Mucosa of gallbladder (tissue), 1 donor: Measurements from ENCODE around the gene SSBP2. TPM values are rescaled to one million over a fixed set of nuclear protein-coding genes. Genes with fewer than 3 reads are reported as not detected.
"Not testable (repeated sequence)": the region's sequence is repeated elsewhere in the genome, so short reads cannot be mapped to it uniquely, and the experiment has no call there.

Experiments
- DNase-seq: peaks from one replicate; pipeline ENCODE4 v3.0.0-alpha.2; 2020; ENCODE audit warnings: low spot score
- total RNA-seq: library from RNA; stranded (reverse); gene quantifications from one replicate; pipeline ENCODE4 v1.2.1, GENCODE V29; 2021
- donor health status: DM: no; HTN: no; CAD: no.

Gene SSBP2
- total RNA-seq, 1 donor from 2014 or later, result 67.5 TPM

- peak; percentile 16 for DNase-seq
These were observed 93.5 kb downstream of the SSBP2 start for GRCh38 chr5:81657386-81657785.

GRCh38 chr5:81656783-81657182 is 94.1 kb downstream of the SSBP2 start:
- no peak for DNase-seq

- DNase-seq, result no peak
These were observed 99.9 kb downstream of the SSBP2 start for GRCh38 chr5:81650987-81651386.

- no peak for DNase-seq
These were observed 104.4 kb downstream of the SSBP2 start for GRCh38 chr5:81646469-81646995.

- no peak for DNase-seq
These were observed 108.7 kb downstream of the SSBP2 start for GRCh38 chr5:81642210-81642609.

DNA sequence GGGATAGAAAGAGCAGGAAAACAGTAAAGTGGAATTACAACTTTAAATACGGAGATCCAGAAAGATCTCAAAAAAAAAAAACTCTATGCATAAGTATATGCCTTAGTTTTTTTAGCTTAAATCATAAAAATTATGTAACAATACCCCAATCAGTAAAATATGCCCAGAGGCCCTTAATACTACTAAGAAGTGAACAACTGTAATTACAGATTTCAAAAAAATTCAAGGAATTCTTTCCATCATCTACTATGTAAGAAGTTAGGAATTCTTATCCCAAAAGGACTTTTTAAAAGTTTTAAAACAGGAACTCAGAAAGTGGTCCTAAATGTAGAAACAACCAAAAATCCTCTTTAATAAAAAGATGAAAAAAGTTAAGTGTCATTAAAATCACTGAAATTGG is 111.3 kb downstream of the SSBP2 start:
- DNase-seq, result no peak

GRCh38 chr5:81638471-81638870 is 112.4 kb downstream of the SSBP2 start:
- no peak for DNase-seq

DNA sequence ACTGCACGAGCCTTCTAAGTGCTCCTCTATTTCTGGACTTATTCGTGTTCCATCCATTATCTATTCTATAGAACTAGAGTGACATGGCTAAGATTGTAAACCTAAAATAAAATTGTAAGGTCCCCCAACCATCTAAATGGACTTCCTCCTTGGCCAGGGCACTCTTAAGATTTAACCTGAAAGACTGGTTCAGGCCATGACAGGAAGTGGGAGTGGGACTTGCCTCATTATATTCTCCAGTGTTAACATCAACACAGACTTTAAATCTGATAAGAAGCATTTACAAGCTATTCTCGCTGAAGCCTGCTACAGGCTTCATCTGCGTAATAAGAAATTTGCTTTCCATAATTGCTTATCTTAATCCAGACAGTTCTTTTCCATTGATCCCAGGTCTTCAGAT is 117.0 kb downstream of the SSBP2 start:
- no peak for DNase-seq

DNA sequence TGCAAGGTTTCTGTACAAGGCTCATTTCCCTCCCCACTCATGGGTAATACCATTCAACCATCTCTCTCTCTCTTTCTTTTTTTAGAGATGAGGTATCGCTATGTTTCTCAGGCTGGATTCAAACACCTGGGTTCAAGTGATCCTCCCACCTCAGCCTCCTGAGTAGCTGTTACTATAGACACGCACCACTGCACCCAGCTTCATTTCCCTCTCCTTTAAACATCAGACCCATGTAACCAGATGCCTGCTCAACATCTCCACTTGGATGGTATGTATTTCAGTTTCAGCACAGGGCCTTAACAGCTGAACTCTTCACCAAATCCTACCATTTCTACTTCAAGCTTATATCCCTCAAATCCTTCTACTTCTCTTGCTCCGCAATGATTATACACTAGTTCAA is 117.4 kb downstream of the SSBP2 start:
- DNase-seq, result no peak

GRCh38 chr5:81632679-81633078 is 118.2 kb downstream of the SSBP2 start:
- no peak for DNase-seq

DNA sequence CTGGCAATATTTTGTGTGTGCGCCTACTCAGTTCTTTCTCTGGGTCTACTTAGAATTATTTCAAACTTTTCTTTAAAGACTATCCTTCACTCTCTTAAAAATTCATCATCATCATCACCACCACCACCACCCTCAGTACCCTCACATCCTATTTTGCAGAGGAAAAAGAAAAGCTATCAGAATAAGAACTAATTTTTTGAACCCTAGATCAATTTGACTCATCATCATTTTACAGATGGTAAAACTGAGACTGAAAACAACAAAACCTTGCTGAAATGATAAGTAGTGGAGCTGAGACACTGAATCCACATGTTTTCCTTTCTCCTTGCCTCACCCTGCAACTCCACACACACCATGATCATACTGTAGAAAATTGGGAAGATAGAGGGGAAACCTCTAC is 119.3 kb downstream of the SSBP2 start:
- DNase-seq, result no peak

GRCh38 chr5:81631124-81631523 is 119.8 kb downstream of the SSBP2 start:
- DNase-seq, result no peak

- DNase-seq, result no peak
These were observed 120.2 kb downstream of the SSBP2 start for GRCh38 chr5:81630684-81631083.

DNA sequence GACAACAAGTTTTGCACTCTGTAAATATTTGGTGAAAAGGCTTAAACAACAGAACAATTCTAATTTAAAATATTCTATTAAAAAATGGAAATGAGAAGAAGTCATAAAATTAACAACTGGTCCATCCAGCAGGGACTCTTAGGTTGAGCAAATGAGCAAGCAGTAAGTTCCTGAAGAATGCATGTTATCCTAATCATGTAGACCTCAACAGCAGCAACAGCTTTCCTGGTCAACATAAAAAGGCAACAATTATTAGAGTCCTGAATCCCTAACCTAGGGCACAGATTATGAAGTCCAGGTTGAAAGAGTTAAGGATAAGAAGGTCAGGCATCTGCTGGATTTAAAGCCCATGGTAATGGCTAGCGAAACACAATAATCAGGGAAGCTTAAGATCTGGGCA is 120.9 kb downstream of the SSBP2 start:
- no peak for DNase-seq

DNA sequence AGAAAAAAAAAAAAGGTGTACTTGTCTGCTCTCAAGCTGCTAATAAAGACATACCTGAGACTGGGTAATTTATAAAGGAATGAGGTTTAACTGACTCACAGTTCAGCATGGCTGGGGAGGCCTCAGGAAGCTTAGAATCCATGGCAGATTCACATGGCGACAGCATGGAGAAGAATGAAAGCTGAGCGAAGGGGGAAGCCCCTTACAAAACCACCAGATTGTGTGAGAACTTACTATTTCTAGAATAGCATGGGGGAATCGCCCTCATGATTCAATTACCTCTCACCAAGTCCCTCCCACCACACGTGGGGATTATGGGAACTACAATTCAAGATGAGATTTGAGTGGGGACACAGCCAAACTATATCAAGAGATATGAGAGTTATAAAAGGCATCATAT is 122.8 kb downstream of the SSBP2 start:
- DNase-seq, result not testable (repeated sequence)

DNA sequence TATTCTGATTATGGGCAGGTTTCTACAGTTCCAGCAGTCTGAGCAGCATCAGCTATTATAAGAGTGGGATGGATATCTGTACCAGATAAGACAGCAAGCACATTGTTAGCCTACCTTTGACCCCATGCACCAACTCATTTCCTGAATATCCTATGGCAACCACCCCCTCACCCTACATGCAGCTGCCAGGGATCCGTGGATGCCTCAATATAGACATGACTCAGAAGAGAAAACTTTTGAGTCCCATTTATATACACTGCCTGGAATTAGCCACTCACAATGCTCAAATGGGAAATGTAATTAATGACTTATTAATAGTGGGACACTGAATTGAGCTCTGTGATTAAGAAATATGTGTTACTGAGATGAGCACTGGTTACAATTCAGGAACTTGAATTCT is 124.4 kb downstream of the SSBP2 start:
- DNase-seq, result no peak

DNA sequence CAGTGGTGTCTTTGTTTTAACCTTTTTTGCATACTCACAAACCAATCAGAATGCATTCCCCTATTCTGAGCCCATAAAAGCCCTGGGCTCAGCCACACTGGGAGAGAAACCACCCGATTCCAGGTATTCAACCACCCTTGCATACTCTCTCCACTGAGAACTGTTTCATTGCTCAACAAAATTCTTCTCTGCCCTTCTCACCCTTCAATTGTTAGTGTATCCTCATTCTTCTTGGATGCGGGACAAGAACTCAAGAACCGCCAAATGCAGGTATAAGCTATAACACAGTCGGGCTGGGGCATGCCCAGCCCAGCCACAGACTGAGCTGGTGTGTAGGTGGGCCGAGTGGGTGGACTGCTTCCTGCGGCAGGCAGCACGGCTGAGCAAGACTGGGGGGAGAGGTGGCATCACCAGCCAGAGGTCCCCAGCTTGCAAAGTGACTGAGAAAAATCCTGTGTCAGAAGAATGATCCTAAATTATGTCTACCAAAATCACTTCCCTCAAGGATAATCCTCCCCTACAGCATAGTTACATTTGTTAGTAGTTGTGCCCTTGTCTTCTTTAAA is 141.0 kb downstream of the SSBP2 start:
- DNase-seq, result no peak

DNA sequence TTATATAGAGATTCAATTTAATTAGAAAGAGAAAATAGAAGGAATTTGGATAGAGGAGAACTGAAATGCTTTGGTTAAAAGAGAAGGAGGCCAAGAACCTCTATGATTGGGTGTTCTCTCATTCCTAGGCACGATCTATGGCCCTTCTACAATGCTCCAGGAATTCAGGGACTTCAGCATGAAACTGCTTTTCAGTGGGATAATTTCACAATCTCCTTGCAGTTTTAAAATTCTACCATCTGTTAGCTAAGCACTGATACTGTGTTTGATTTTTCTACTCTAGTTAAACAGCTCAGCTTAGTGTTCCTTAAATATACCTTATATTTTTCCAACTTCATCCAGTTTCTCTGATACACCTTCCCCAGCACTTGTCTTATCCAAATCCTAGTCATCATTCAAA is 141.9 kb downstream of the SSBP2 start:
- no peak for DNase-seq

DNA sequence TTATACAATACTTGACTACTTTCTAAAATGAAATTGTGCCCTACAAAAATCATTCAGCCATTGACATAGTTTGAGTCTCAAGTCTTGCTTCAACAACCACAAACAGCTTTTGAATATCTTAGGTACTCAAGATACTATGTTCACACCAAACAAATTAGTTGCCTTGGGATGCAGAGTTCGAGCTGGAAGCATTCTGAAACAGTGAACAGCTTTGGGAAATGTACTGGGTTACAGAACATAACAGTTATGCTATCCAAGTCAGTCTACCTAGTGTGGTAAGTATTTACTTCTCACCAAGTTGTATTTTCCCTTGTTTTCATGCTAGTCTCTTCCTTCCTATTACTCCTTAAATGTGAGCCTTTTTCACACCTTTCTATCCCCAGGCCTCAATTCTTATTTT is 143.2 kb downstream of the SSBP2 start:
- DNase-seq, result no peak

DNA sequence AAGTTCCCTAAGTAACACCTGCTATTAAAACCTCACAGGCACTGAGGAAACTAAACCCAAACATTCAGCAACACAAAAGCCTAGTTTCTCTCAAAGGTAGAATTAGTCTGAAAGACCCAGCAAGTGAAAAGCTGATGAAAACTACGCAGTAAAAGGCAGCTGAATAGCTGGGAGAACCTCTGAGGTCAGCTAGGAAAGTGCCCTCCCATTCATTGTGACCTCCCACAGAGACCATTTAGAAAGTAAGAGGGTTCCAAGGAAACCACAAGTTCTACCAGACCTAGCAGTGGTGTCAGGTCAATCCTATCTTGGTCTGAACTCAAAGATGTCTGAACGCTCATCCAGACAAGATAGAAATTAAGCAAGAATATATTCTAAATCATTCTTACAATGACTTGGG is 144.7 kb downstream of the SSBP2 start:
- no peak for DNase-seq

DNA sequence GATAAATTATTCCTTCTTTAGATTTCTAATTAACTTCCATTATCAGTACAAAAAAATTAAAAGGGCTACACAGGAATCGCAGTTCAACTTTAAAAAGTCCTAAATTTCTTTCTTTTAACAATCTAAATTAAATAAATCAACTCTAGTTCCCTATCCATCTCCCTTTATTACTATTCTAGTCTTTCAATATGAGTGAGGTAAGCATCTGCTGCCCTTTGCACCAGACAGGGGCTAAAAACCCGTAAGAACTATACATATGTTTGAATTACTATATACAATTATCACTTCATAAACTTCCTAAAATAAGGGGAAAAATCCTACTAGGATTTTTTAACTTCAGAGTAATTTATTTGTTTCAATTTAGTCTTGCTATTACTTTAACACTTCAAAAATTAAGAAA is 145.6 kb downstream of the SSBP2 start:
- no peak for DNase-seq

GRCh38 chr5:81604193-81604592 is 146.7 kb downstream of the SSBP2 start:
- DNase-seq, result no peak

GRCh38 chr5:81601919-81602318 is 149.0 kb downstream of the SSBP2 start:
- DNase-seq, result no peak

DNA sequence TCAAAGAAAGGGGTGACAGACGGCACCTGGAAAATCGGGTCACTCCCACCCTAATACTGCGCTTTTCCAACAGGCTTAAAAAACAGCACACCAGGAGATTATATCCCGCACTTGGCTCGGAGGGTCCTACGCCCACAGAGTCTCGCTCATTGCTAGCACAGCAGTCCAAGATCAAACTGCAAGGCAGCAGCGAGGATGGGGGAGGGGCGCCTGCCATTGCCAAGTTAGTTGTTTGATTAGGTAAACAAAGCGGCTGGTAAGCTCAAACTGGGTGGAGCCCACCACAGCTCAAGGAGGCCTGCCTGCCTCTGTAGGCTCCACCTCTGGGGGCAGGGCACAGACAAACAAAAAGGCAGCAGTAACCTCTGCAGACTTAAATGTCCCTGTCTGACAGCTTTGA is 158.8 kb downstream of the SSBP2 start:
- DNase-seq, result not testable (repeated sequence)
